ENCODE results near the gene MRPL12. TPM values are rescaled to one million over a fixed set of nuclear protein-coding genes. Genes with fewer than 3 reads are reported as not detected.
A peak's percentile ranks its signal among the peaks of the same experiment; 100 is the strongest.

MRPL12 gene
- total RNA-seq, 1 experiment from 2014 or later, result 157 TPM

- Histone ChIP-seq H3K36me3 (ENCODE audit: control insufficient read depth, insufficient read depth, low read length) (peaks cover 13% of the 10 kb centered on the region; the same call in 1 of the 2 replicates), H3K27me3 (ENCODE audit: control insufficient read depth, insufficient read depth, low read length) (no peaks in the 10 kb centered on the region), H3K4me1 (ENCODE audit: control insufficient read depth, insufficient read depth, low read length) (peaks cover 35% of the 10 kb centered on the region), H3K9me3 (ENCODE audit: control insufficient read depth, insufficient read depth, low read depth, low read length) (no peaks in the 10 kb centered on the region), H3K4me3 (ENCODE audit: low read depth in 2 of 2, low read length in 2 of 2) (no peak overlapping the region), H3K27ac (ENCODE audit: low read length) (no peak overlapping the region; the same call in 1 of the 2 replicates)
- DNase-seq (ENCODE audit: low read depth, low spot score) (no peak), ATAC-seq (no peak)
- no TSS peak for BruUV-seq (replicated peaks)
- in situ Hi-C loops (cut with HindIII; ENCODE audit: low pct_unique_long_range_greater_than_20kb, low sequenced_read_pairs), result no loop called here
- TF ChIP-seq POLR2AphosphoS5 (IDR thresholded peaks at IDR 0.05; ENCODE audit: low read depth, low read length) (peak; percentile 53; the same call in 1 of the 2 replicates), REST (IDR thresholded peaks at IDR 0.05; ENCODE audit: insufficient read depth in 1 of 2, low read depth in 2 of 2, low read length in 1 of 2) (no peak), CTCF (IDR thresholded peaks at IDR 0.05) (no peak)
- POLR2A ChIA-PET, result interaction anchor here (0.6 kb wide), 1 partner anchor 180 kb away, joined by 3 read pairs; no protein-coding TSS in a partner anchor
- CTCF ChIA-PET, result no interaction called here
- intact Hi-C loops (cut with micrococcal nuclease; ENCODE audit: unreplicated experiment), result no loop called here
Measured at GRCh38 chr17:81708739-81709185, 5.6 kb downstream of the MRPL12 start.

- H3K27ac ChIP-seq (ENCODE audit: low read length), result peak overlapping the region; percentile 87
- BruUV-seq (replicated peaks), result no TSS peak
- ChIA-PET POLR2A (no interaction called here), CTCF (interaction anchor here (0.5 to 0.8 kb wide), 3 partner anchors 33 to 245 kb away, joined by 3 to 6 read pairs (median 3); no protein-coding TSS in a partner anchor)
- H3K9me3 ChIP-seq (ENCODE audit: control insufficient read depth, insufficient read depth, low read depth, low read length), result no peaks in the 10 kb centered on the region
- H3K4me1 ChIP-seq (ENCODE audit: control insufficient read depth, insufficient read depth, low read length), result peaks cover 37% of the 10 kb centered on the region
- peak overlapping the region; percentile 78 to 82 for H3K4me3 ChIP-seq (ENCODE audit: low read depth in 2 of 2, low read length in 2 of 2)
- H3K27me3 ChIP-seq (ENCODE audit: control insufficient read depth, insufficient read depth, low read length), result no peaks in the 10 kb centered on the region
- TF ChIP-seq POLR2AphosphoS5 (IDR thresholded peaks at IDR 0.05; ENCODE audit: low read depth, low read length), result peak; percentile 75
- no peak for TF ChIP-seq TCF7L2 (IDR thresholded peaks at IDR 0.05; ENCODE audit: low read depth, low read length)
- TF ChIP-seq SIN3A (IDR thresholded peaks at IDR 0.05; ENCODE audit: borderline replicate concordance, insufficient read depth, low read depth, low read length), result 0 out of 2 replicates have a peak, but pooled peaks have one; percentile 38
- no peak for DNase-seq (ENCODE audit: low read depth, low spot score)
- in situ Hi-C loops (cut with HindIII; ENCODE audit: low pct_unique_long_range_greater_than_20kb, low sequenced_read_pairs) (no loop called here), intact Hi-C loops (cut with micrococcal nuclease; ENCODE audit: unreplicated experiment) (no loop called here)
- H3K36me3 ChIP-seq (ENCODE audit: control insufficient read depth, insufficient read depth, low read length), result peaks cover 7% of the 10 kb centered on the region; the same call in 1 of the 2 replicates
- ATAC-seq, result peak; percentile 18
Measured at GRCh38 chr17:81710514-81711308, 7.5 kb downstream of the MRPL12 start.
